GM12891 (cell line): ENCODE results near the gene MPP3.

Experiments used
- PAX5 ChIP-seq: IDR thresholded peaks from 2 replicates; pipeline ENCODE4 v1.6.1; 2011; ENCODE audit warnings: low read length, moderate library complexity, mild to moderate bottlenecking; ENCODE audit not compliant: insufficient read depth, severe bottlenecking
- POLR2A ChIP-seq: IDR thresholded peaks from 2 replicates; pipeline ENCODE4 v1.6.1; 2011; ENCODE audit warnings: low read depth, low read length, control low read depth
- POLR2AphosphoS5 ChIP-seq: IDR thresholded peaks from 2 replicates; pipeline ENCODE4 v1.6.1; 2011; ENCODE audit warnings: low read depth, low read length, control low read depth
- POU2F2 ChIP-seq: IDR thresholded peaks from 2 replicates; pipeline ENCODE4 v1.6.1; 2011; ENCODE audit warnings: low read depth, mild to moderate bottlenecking, control low read depth, low read length, moderate library complexity
- SPI1 ChIP-seq: IDR thresholded peaks from 2 replicates; pipeline ENCODE4 v1.6.1; 2011; ENCODE audit warnings: low read depth, low read length, control low read depth
- TAF1 ChIP-seq: IDR thresholded peaks from 2 replicates; pipeline ENCODE4 v1.6.1; 2011; ENCODE audit warnings: low read depth, low read length, control low read depth

GRCh38 chr17:43827596-43827995, 5.3 kb downstream of the MPP3 start:
- TF ChIP-seq POLR2A (no peak), POLR2AphosphoS5 (no peak), TAF1 (no peak), POU2F2 (no peak), SPI1 (no peak), PAX5 (no peak)
